Measurements from ENCODE around the gene CNP. TPM values are rescaled to one million over a fixed set of nuclear protein-coding genes. Genes with fewer than 3 reads are reported as not detected.
A peak's percentile ranks its signal among the peaks of the same experiment; 100 is the strongest.

Gene CNP
- total and polyA plus RNA-seq, 10 of the 15 experiments (the other 5 are each of a cell fraction or from before 2014, with no cell fraction given): 1.8 to 60.7 (median 31.4) TPM

GRCh38 chr17:41932816-41933389 lies 33.7 kb upstream of the CNP start:
- Histone ChIP-seq H3K9me3 (replicated peaks; ENCODE audit: control insufficient read depth, insufficient read depth, low read length) (no peaks in the 10 kb centered on the region), H3K79me2 (ENCODE audit: control insufficient read depth, insufficient read depth, low read length) (peaks cover 8% of the 10 kb centered on the region), H3K36me3 (ENCODE audit: control insufficient read depth in 2 of 2, insufficient read depth in 2 of 2, low read length in 1 of 2) (no peaks in the 10 kb centered on the region), H3K27me3 (replicated peaks in 1 of 2; ENCODE audit: control insufficient read depth in 2 of 2, insufficient read depth in 2 of 2, low read length in 1 of 2) (no peaks in the 10 kb centered on the region), H3K9ac (ENCODE audit: control insufficient read depth, insufficient read depth, low read length) (no peak overlapping the region), H4K20me1 (ENCODE audit: control insufficient read depth, insufficient read depth) (no peaks in the 10 kb centered on the region), H2AFZ (ENCODE audit: control insufficient read depth, low read depth, low read length) (peak overlapping the region; percentile 51), H3K4me2 (ENCODE audit: control insufficient read depth, insufficient read depth) (no peak overlapping the region), H3K4me1 (ENCODE audit: control insufficient read depth, insufficient read depth, low read length) (peaks cover 8% of the 10 kb centered on the region), H3K4me3 (no peak overlapping the region), H3K27ac (ENCODE audit: control insufficient read depth, insufficient read depth) (no peak overlapping the region)
- RAD21 ChIA-PET (ENCODE audit: unreplicated experiment): interaction anchor here (0.6 to 1.2 kb wide), 2 partner anchors 26 to 190 kb away, joined by 3 read pairs; partner anchors contain the start of gene HSPB9
- BruUV-seq (replicated peaks): no TSS peak
- FAIRE-seq (no peak), ATAC-seq (no peak), DNase-seq (ENCODE audit: low read depth, low spot score) (no peak)
- CTCF ChIA-PET: interaction anchor here (0.6 to 3.5 kb wide), 3 partner anchors 15 to 675 kb away, joined by 3 to 17 read pairs (median 3); partner anchors contain the start of gene ACLY
- intact Hi-C loops (cut with micrococcal nuclease; ENCODE audit: unreplicated experiment) (no loop called here), in situ Hi-C loops (cut with MboI) (no loop called here)
- WGBS (ENCODE audit: insufficient coverage, insufficient replicate concordance, low lambda C conversion rate, missing lambda C conversion rate): 29% methylated on average over 2 of the region's 2 CpGs
- no peak for TF ChIP-seq ELK1 (IDR thresholded peaks at IDR 0.05; ENCODE audit: low read depth, low read length)
- no peak for TF ChIP-seq BHLHE40 (IDR thresholded peaks at IDR 0.05; ENCODE audit: borderline replicate concordance in 1 of 2, low read depth in 2 of 2, low read length in 1 of 2)
- TF ChIP-seq IKZF2 (IDR thresholded peaks at IDR 0.05): no peak
- TF ChIP-seq FOXK2 (IDR thresholded peaks at IDR 0.05): no peak
- SMC1A ChIA-PET (ENCODE audit: uncharacterized antibody, unreplicated experiment): interaction anchor here (0.5 to 2.0 kb wide), 5 partner anchors 13 to 37 kb away, joined by 3 to 9 read pairs (median 5); no protein-coding TSS in a partner anchor
- POLR2A ChIA-PET: interaction anchor here (0.5 to 1.6 kb wide), 9 partner anchors 12 to 1281 kb away, joined by 3 to 8 read pairs (median 3); no protein-coding TSS in a partner anchor

- Histone ChIP-seq H3K27me3 (replicated peaks in 1 of 2; ENCODE audit: control insufficient read depth in 2 of 2, insufficient read depth in 2 of 2, low read length in 1 of 2) (no peaks in the 10 kb centered on the region), H3K4me3 (no peak overlapping the region), H3K9me3 (replicated peaks; ENCODE audit: control insufficient read depth, insufficient read depth, low read length) (no peaks in the 10 kb centered on the region), H3K9ac (ENCODE audit: control insufficient read depth, insufficient read depth, low read length) (no peak overlapping the region), H3K36me3 (ENCODE audit: control insufficient read depth in 2 of 2, insufficient read depth in 2 of 2, low read length in 1 of 2) (no peaks in the 10 kb centered on the region), H3K27ac (ENCODE audit: control insufficient read depth, insufficient read depth) (no peak overlapping the region), H3K79me2 (ENCODE audit: control insufficient read depth, insufficient read depth, low read length) (no peaks in the 10 kb centered on the region), H3K4me2 (ENCODE audit: control insufficient read depth, insufficient read depth) (no peak overlapping the region), H3K4me1 (ENCODE audit: control insufficient read depth, insufficient read depth, low read length) (peaks cover 9% of the 10 kb centered on the region), H2AFZ (ENCODE audit: control insufficient read depth, low read depth, low read length) (no peak overlapping the region), H4K20me1 (ENCODE audit: control insufficient read depth, insufficient read depth) (no peaks in the 10 kb centered on the region)
- SMC1A ChIA-PET (ENCODE audit: uncharacterized antibody, unreplicated experiment): no interaction called here
- no peak for DNase-seq (ENCODE audit: low read depth, low spot score)
- CTCF ChIA-PET: interaction anchor here (0.8 kb wide), 1 partner anchor 132 kb away, joined by 3 read pairs; no protein-coding TSS in a partner anchor
- in situ Hi-C loops (cut with MboI): no loop called here
- BruUV-seq (replicated peaks): no TSS peak
- intact Hi-C loops (cut with micrococcal nuclease; ENCODE audit: unreplicated experiment): no loop called here
- ATAC-seq: no peak
- WGBS (ENCODE audit: insufficient coverage, insufficient replicate concordance, low lambda C conversion rate, missing lambda C conversion rate): 65% methylated on average over 6 of the region's 6 CpGs
- POLR2A ChIA-PET: no interaction called here
- RAD21 ChIA-PET (ENCODE audit: unreplicated experiment): no interaction called here
- no peak for FAIRE-seq
- TF ChIP-seq SRF (IDR thresholded peaks at IDR 0.05; ENCODE audit: low read depth in 2 of 2, low read length in 2 of 2) (no peak), YBX1 (IDR thresholded peaks at IDR 0.05) (no peak), CBX3 (IDR thresholded peaks at IDR 0.05; ENCODE audit: borderline replicate concordance, low read depth) (no peak), TCF7 (IDR thresholded peaks at IDR 0.05; ENCODE audit: borderline replicate concordance) (no peak), IRF3 (IDR thresholded peaks at IDR 0.05) (no peak), ETV6 (conservative IDR thresholded peaks at IDR 0.05 in 1 of 2, IDR thresholded peaks at IDR 0.05 in 1 of 2; ENCODE audit: borderline replicate concordance in 1 of 2, low read depth in 1 of 2) (no peak), DPF2 (IDR thresholded peaks at IDR 0.05) (no peak), RCOR1 (conservative IDR thresholded peaks at IDR 0.05; ENCODE audit: low read depth, low read length) (no peak), POLR2AphosphoS5 (IDR thresholded peaks at IDR 0.05; ENCODE audit: low read length) (no peak), ZNF274 (IDR thresholded peaks at IDR 0.05; ENCODE audit: insufficient read depth, insufficient read length) (no peak), ZNF622 (IDR thresholded peaks at IDR 0.05) (no peak)
These were observed 31.0 kb upstream of the CNP start for GRCh38 chr17:41935641-41936040.
